Anterior cingulate cortex (tissue), 58 donors: Measurements from ENCODE around the gene RBM47.
"Not testable (repeated sequence)": the region's sequence is repeated elsewhere in the genome, so short reads cannot be mapped to it uniquely, and the experiment has no call there.

Experiments
- DNase-seq, 58 donors: peaks; one replicate each; lab custom pipeline; 2025; lab: John Stamatoyannopoulos, UW

The RBM47 gene

DNA sequence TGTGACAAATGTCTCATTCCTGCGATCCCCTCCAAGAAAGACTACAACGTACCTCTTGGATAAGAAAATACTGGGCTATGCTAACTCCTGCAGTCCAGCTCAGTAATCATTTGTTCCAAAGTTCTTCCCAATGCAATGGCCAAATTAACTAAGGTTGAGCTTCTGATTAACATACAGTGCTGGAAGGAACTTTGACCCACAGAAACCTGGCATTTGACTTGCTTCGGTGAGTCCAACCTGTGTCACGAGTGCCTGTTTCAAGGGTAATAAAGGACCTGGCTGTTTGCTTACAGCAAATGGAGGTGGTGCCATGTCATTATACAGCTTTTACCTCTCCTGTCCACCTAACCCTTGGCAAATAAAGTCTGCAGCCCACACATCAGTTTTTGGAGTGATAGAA, 83.2 kb downstream of the RBM47 start:
- DNase-seq = no peak

DNA sequence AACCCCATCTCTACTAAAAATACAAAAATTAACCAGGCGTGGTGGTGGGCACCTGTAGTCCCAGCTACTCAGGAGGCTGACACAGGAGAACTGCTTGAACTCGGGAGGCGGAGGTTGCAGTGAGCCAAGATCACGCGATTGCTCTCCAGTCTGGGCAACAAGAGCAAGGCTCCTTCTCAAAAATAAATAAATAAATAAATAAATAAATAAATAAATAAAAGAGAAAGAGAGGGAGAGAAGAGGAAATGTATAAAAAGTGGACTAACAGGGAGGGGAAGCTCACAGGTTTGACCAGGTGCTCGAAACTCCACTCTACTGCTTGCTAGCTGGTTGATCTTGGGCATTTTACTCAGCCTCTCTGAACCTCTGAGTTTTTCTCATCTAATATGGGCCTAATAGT, 84.2 kb downstream of the RBM47 start:
- not testable (repeated sequence) for DNase-seq

DNA sequence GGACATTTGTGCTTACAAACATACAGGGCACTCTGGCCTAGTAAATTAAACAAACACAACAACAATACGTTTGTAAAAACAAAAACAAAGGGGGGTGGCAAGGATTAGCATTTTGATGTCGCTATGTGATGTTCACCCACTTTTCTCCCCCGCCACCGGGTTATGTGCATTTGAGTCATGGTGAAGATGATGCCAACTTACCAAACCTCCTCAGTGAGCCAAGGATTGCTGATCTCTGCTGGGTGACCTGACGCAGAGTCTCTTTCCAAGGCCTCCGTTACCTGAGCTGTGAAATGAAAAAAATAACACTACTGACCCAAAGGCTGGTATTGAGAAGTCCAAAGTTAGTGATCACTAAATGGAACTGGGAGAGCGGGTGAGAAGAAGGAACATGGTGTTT, 85.4 kb downstream of the RBM47 start:
- no peak for DNase-seq

DNA sequence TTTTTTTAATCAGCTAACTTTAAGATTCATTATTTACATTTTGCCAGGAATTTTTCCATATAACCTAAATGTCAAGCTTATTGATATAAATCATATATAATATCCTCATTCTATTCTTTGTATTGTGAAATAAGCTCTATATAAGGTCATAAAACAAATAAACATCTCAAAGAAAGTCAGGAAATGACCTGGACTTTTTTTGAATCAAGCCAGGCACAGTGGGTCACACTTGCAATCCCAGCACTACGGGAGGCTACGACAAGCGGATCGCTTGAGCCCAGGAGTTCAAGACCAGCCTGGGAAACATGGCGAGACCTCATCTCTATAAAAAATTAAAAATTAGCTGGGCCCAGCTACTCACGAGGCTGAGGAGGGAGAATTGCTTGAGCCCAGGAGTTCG, 88.9 kb downstream of the RBM47 start:
- DNase-seq = no peak

DNA sequence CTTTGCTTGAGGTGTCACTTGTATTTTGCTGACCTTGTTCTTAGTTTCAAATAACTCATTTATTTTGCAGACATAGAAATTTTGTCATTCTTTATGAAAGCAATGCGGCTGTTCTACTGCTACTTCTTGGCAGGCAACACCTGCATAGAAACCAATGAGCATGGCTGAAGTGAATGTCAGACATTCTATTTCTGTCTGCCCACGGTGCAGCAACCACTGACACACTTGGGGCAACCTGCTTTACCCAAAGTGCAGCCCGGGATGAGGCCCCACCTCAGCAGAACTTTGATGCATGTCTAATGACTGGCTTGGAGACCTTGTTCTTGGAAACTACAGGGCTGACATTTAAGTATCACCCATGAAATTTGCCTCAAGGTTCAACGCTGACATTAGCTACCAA, 93.6 kb downstream of the RBM47 start:
- DNase-seq = no peak

DNA sequence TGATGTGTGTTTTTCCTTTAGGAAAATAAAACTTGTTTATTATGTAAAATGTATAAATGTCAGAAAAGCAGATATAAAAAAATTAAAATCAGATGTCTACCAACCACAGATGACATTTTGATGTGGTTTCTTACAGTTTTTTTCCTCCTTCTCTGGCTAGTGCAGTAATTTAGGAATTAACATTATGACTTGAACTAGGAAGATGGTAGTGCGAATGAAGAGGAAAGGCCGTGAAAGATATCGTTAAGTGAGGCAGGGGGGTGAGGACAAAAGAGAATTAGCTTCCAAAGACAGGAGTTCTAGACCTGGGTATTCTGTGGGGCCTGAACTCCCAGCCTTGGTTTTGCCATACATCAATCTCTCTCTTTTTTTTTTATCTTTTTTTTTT, 98.0 kb downstream of the RBM47 start:
- DNase-seq = no peak

DNA sequence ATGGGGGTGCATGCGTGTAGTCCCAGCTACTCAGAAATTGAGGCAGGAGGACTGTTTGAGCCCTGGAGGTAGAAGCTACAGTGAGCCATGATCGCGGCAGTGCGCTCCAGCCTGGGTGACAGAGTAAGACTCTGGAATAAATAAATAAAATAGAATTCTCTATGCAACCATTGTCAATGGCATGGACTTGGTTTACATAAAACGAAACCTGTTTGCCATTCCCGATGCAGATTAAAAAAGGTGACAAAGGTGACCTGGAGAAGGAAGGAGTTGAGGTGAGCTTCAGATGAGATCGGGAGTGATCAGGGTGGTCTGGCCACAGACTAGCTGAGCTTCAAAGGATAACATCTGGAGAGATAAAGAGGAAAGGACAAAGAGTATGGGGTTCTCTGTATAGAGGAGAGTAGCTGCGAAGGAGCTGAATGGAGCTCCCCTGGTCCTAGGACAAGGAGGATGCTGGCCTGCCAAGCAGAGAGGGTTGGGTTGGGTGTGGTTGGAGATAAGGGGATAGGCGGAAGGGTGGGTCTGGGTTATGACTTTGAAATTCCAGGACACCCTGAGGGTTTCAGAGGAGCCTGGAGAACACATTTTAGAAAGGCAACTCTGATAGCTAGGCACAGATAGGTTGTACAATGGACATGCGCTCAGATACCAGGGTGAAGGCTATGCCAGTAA, 98.6 kb downstream of the RBM47 start:
- DNase-seq = no peak

DNA sequence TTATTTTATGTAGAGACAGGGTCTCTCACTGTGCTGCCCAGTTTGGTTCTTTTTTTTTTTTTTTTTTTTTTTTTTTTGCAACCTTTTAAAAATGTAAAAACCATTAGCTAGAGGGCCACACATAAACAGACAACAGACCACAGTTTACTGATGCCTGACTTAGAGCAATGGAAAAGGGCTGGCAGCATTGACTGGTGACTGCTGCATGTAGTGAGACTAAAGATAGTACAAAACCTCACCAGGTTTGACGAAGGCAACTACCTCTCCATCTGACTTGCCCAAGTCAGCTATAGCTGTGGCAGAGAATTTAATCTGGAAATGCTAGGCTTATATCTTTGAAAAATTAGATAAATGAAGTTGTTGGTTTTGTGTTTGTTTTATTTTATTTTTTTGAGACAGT, 102.9 kb downstream of the RBM47 start:
- DNase-seq = no peak

DNA sequence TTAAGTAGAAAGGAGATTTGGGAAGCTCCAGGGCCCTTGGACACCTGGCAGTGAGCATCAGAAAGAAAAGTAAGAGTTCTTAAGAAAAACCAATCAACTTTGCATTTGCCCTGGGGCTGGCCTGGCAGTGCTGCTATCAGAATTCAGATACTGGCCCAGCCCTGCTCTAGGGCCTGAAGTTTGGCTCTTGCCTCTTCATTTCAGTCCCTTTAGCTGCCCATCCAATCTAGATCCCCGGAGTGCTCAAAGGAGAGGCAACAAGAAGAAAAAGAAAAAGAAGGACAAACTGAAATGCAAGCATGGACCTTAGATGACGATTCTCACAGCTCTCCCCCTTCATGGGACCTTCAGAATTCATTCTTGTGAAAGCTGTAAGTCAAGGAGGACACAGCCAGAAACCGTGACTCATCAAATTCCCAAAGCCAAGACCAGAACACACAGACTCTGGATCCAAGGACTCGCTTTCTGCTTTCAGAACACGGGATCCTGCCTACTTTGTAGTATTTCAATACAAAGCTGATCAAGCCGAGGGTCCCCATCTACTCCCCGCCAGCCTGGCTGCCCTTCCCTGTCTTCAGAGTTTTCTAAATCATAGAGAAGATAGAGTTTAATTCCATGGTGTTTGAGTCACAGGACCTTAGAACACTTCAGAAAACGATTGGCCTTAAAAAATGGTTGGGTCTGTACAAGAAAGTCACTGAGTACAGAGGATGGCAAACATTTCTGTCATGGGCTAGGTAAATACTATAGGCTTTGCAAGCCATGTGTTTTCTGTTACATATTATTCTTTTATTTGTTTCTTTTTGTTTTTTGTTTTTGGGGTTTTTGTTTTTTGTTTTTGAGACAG, 103.7 kb downstream of the RBM47 start:
- no peak for DNase-seq

DNA sequence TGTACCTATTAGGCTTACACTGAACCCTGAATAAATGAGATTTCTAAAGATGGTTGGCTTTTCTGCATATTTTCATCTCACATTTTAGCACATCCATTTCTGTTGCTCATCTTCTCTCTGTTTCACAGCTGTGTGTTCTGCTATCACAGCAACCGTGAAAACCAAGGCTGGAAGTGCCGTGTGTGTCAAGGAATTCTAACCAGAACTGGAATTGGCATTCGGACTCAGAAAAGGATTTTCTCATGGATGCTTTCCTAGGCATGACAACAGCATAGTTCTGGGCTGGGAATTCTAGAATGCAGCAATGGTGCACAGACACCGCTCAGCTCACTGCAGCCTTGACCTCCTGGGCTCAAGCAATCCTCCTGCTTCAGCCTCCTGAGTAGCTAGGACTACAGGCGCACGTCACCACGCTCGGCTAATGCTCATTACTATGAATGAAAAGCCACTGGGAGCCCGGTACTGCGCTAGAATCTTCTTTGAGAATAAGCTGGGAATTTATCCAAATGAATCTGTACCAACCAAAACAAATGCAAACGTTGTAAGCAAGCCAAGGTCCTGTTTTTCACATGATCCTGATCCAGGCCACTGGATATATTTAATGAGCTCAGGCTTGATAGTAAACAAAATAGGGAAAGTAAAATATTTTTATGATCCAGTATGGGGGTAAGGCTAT, 105.2 kb downstream of the RBM47 start:
- DNase-seq = peak in 6 of 58 donors; percentile 1 to 36 (median 12)

DNA sequence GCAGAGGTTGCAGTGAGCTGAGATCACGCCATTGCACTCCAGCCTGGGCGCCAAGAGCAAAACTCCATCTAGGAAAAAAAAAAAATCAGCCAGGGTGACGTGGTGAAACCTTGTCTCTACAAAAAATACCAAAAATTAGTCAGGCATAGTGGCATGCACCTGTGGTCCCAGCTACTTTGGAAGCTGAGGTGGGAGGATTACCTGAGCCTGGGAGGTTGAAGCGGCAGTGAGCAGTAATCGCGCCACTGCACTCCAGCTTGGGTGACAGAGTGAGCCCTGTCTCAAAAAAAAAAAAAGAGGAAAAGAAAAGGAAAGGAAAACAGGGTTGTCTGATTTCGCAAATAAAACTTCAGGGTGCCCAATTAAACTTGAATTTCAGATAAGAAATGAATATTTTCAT, 106.1 kb downstream of the RBM47 start:
- DNase-seq = no peak

DNA sequence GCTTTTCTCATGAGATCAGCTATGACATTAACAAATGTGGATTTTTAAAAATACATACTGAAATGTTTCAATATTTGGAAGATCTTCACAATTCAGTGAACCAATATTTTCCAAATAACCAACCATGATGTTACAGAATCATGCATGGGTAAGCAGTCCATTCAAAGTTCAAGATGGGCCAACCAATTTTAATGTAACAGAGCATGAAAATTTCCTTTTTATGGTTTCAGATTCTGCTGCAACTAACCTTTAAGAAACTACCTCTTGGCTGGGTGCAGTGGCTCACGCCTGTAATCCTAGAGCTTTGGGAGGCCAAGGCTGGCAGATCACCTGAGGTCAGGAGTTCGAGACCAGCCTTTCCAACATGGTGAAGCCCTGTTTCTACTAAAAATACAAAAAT, 107.7 kb downstream of the RBM47 start:
- DNase-seq = no peak

DNA sequence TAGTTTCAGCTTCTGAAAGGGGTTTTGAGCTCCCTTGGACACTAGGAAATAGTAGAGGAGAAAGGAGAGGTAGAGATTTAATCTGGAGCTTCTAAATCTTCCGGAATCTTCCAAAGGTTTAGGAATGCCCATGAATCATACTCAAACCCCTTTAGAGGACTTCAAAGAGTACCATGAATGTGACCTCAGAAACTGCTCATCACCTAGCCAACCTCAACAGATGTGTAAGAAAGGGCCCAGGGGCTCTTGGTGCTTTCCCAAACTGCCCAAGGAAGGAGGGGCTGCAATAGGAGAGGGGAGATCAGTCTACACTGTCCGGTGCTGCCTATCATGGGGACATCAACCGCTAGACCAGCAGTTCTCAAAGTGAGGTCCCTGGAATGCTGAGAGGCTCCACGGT, 109.1 kb downstream of the RBM47 start:
- no peak for DNase-seq

DNA sequence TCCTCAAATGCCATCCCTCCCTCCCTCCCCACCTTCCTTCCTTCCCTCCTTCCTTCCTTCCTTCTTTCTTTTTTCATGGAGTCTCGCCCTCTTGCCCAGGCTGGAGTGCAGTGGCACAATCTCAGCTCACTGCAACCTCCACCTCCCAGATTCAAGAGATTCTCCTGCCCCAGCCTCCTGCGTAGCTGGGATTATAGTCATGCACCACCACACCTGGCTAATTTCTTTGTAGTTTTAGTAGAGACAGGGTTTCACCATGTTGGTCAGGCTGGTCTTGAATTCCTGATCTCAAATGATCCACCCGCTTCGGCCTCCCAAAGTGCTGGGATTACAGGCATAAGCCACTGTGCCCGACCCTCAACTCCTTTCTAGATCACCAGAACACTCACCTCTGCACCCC, 112.6 kb downstream of the RBM47 start:
- not testable (repeated sequence) for DNase-seq

DNA sequence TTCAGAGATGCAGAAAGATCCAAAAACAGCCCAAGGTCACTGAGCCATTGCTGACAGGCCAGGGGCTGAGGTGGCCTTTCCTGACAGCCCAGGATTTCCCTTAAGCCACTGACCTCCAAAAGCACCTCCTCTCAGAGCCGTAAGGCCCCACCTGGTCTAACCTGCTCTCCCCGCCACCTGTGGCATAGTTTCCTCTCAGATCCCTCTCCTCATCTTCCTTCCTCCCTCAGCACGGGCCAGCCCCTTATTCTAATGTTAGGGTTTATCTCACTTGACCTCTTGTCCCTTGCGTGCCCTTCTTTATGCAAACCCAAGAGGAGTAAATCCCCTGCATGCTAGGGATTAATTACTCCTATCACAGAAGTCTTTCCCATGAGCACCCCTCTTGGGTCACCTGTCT, 113.0 kb downstream of the RBM47 start:
- no peak for DNase-seq

DNA sequence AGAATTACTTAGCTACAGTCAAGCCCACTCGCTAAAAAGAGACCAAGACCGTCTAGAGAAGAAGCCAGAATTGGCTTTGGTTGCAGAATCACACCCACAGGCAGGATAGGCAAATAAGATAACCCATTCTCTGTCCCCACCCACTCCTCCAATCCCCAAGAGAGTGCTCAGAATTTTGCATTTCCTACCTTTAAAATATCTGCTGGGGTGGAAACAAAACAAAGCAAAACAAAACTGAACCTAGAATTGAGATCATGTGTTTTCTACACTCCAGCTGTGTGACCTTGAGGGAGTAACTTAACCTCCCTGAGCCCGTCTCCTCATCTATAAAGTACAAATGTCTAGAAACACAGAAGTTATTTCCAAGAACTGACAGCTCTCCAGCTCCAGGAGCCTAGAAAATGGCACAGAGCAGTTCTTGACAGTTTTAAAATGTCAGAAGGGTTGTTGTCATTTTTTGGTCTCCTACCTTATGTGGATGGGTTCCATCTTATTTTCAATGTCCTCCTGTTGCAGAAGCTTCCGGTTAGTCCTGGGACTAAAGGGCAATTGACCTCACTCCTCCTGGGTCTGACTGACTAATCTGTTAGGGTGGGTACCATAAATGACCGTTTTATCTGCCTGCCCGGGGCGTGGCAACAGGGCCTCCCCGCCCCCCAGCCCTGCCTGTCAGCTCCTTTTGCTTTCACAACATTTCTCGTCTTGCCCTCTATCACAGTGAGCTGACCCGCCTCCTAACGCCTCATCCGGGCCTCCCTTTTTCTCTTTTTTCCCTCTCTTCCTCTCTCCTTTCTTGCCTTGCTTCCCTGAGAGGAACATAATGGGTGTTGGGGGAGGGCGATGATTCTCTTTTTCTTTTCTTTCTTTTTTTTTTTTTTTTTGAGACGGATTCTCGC, 114.0 kb downstream of the RBM47 start:
- DNase-seq = no peak

DNA sequence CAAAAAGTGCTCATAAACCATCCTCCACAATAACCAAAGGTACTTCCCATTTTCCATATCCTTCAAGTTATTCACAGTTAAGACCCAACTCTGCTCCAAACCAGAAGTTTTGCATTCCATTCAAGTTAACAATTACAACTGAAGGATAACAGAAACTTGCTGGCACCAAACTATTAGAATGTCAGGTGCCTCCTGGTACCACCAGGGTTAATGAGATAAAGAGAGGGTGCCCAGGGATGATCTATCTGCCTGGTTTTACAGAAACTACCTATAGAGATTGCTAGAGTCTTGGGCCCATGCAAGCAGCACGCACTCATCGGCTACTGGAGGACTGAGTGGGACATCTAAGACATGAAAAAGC, 114.6 kb downstream of the RBM47 start:
- no peak for DNase-seq

DNA sequence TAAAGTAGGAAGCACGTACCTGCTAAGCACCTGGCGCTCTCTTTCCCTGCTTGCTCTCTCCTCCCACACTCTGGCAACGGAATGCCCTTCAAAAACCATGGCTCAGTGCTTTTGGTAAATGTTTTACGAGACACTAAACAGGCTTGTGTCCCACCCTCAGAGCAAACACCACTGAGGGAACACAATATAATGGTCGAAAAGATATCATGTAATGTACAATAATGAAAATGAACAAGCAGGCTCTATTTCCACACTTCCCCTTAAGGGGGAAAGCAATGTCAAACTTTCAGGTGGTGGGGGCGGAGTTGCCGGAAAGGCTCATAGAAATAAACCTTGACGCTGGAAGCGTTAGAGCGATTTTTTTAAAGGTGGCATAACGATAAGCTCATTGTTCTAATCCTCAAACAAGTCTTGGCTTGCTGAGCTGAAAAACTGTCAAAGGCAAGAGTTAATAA, 115.1 kb downstream of the RBM47 start:
- DNase-seq = no peak

DNA sequence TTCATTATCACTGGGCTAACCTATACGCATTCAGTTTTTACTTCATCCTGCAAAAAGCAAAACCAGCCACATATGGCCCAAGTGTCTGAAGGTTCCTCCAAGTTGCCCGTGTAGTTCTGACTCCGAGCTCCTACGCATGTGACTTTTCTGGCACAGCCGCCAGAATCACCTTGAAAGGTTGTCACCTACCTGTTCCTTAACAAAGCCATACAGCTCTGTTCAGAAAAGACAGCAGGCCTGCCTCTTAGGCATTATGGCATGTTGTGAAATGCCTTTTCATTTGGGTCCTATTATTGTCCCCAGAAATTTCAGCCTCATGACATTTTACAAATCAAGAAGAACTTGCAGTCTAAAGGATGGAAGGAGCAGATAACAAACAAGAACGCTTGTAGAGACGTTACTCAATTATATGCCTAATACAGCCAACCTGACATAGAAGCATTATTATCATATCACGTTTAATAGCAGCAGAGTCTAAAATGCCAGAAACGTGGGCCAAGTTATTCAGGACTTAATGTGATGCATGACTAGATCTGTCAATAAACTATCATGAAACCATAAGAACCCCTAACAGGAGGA, 118.5 kb downstream of the RBM47 start:
- DNase-seq = no peak

DNA sequence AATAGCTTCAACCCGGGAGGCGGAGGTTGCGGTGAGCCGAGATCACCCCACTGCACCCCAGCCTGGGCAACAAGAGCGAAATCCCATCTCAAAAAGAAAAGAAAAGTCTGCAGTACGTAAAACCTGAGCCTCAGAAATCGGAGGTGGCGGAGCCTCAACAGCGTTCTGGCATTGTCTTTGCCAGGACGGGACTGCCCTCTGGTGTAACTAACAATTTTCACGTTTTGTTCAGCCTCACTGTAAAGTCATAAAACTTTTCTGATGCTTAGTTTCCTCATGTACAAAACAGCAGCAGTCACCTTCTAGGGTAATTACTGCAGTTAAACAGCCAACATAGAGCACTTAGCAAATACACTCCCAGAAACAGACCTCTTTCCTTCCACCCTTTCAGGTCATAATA, 121.7 kb downstream of the RBM47 start:
- DNase-seq = no peak
